ENCODE results near the gene ZWILCH. TPM values are rescaled to one million over a fixed set of nuclear protein-coding genes. Genes with fewer than 3 reads are reported as not detected.

Gene ZWILCH
- total and polyA plus RNA-seq, 9 of the 15 experiments (the other 6 are each of a cell fraction or from before 2014, with no cell fraction given) = 32.8 to 94.2 (median 52.1) TPM

DNA sequence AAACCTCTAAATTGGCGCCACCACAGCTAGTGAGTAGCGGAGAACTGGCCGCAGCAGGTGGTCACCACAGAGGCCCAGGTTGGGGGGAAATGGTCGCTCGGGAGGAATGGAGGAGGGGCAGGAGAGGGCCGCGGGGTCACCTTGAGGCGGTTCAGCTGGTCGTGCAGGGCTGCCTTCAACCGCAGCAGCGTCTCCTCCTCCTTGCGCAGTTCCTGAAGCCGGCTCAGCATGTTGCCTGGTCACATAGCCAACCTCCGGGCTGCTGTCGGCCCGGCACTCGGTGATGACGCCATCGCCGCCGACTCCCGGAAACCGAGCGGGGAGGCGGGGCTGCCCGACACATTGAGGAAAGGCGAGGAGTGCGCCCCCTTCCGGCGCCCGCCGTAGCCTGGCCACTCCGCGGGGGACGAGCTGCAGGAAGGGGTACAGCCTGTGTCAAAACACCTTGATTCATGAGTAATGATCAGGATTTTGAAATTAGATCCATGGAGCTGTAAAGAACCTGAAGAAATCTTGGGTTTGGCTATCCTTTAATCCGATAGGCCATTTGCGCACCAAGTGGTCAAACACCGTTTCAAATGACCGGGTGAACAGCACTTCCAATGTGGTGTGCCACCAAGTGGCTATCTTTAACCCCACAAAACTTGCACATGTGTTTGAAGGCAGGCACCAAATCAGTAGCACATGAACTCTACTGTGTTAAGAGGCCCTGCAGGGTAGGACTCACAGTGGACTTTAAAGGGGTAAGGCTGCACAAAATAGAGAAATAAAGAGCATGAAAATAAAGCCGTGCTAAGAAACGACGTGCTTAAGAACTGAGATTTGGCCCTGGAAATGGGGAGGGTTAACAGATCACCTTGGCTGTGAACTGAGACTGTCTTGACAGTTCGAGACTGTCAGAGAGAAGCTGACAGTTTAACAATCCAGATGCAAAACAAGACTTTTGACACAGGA, 7.3 kb upstream of the ZWILCH start, which contains the start of gene SNAPC5 (continued):
- TF ChIP-seq, protein P1, sequence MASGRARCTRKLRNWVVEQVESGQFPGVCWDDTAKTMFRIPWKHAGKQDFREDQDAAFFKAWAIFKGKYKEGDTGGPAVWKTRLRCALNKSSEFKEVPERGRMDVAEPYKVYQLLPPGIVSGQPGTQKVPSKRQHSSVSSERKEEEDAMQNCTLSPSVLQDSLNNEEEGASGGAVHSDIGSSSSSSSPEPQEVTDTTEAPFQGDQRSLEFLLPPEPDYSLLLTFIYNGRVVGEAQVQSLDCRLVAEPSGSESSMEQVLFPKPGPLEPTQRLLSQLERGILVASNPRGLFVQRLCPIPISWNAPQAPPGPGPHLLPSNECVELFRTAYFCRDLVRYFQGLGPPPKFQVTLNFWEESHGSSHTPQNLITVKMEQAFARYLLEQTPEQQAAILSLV (tag; IDR thresholded peaks at IDR 0.05) = 0 out of 2 replicates have a peak, but pooled peaks have one; percentile 5
- 0 out of 2 replicates have a peak, but pooled peaks have one; percentile 52 for TF ChIP-seq HNRNPL (IDR thresholded peaks at IDR 0.05; ENCODE audit: low read depth, low read length)
- peak in 1 of 2 experiments; percentile 84; a peak in 2 of 4 replicates for TF ChIP-seq TBL1XR1 (IDR thresholded peaks at IDR 0.05; ENCODE audit: low read length in 2 of 2)
- TF ChIP-seq POLR2AphosphoS5 (IDR thresholded peaks at IDR 0.05; ENCODE audit: control insufficient read depth, insufficient read depth, low read depth, low read length) = peak; percentile 82
- peak; percentile 92 for TF ChIP-seq EP400 (IDR thresholded peaks at IDR 0.05)
- TF ChIP-seq, protein P2, sequence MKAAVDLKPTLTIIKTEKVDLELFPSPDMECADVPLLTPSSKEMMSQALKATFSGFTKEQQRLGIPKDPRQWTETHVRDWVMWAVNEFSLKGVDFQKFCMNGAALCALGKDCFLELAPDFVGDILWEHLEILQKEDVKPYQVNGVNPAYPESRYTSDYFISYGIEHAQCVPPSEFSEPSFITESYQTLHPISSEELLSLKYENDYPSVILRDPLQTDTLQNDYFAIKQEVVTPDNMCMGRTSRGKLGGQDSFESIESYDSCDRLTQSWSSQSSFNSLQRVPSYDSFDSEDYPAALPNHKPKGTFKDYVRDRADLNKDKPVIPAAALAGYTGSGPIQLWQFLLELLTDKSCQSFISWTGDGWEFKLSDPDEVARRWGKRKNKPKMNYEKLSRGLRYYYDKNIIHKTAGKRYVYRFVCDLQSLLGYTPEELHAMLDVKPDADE (conservative IDR thresholded peaks at IDR 0.05; ENCODE audit: control insufficient read depth, low read depth, low read length) = peak; percentile 84
- peak; percentile 61; the same call in 1 of the 2 replicates for TF ChIP-seq KLF16 (IDR thresholded peaks at IDR 0.05)
- no peak for TF ChIP-seq CCAR2 (IDR thresholded peaks at IDR 0.05; ENCODE audit: low read depth, low read length)
- TF ChIP-seq, protein P3, sequence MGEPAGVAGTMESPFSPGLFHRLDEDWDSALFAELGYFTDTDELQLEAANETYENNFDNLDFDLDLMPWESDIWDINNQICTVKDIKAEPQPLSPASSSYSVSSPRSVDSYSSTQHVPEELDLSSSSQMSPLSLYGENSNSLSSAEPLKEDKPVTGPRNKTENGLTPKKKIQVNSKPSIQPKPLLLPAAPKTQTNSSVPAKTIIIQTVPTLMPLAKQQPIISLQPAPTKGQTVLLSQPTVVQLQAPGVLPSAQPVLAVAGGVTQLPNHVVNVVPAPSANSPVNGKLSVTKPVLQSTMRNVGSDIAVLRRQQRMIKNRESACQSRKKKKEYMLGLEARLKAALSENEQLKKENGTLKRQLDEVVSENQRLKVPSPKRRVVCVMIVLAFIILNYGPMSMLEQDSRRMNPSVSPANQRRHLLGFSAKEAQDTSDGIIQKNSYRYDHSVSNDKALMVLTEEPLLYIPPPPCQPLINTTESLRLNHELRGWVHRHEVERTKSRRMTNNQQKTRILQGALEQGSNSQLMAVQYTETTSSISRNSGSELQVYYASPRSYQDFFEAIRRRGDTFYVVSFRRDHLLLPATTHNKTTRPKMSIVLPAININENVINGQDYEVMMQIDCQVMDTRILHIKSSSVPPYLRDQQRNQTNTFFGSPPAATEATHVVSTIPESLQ (CRISPR knock-in tag; IDR thresholded peaks at IDR 0.05) = no peak
- peak; percentile 79 for TF ChIP-seq KDM5B (IDR thresholded peaks at IDR 0.05; ENCODE audit: insufficient replicate concordance, low read depth, low read length)
- peak; percentile 97 for TF ChIP-seq POLR2G (IDR thresholded peaks at IDR 0.05; ENCODE audit: low read depth, low read length)
- peak; percentile 88 for TF ChIP-seq LCOR (CRISPR knock-in tag; IDR thresholded peaks at IDR 0.05)
- TF ChIP-seq NCOA1 (IDR thresholded peaks at IDR 0.05; ENCODE audit: low read depth) = peak; percentile 12; the same call in 1 of the 2 replicates
- TF ChIP-seq ILF3 (IDR thresholded peaks at IDR 0.05; ENCODE audit: borderline replicate concordance) = peak; percentile 93; the same call in 1 of the 2 replicates
- TF ChIP-seq CXXC5 (CRISPR knock-in tag; IDR thresholded peaks at IDR 0.05) = peak; percentile 67
- TF ChIP-seq NRF1 (conservative IDR thresholded peaks at IDR 0.05 in 1 of 2, IDR thresholded peaks at IDR 0.05 in 1 of 2) = peak; percentile 75 to 79
- no peak for TF ChIP-seq BMI1 (IDR thresholded peaks at IDR 0.05; ENCODE audit: low read length)
- TF ChIP-seq PHTF2 (CRISPR knock-in tag; IDR thresholded peaks at IDR 0.05) = no peak
- TF ChIP-seq, protein P4, sequence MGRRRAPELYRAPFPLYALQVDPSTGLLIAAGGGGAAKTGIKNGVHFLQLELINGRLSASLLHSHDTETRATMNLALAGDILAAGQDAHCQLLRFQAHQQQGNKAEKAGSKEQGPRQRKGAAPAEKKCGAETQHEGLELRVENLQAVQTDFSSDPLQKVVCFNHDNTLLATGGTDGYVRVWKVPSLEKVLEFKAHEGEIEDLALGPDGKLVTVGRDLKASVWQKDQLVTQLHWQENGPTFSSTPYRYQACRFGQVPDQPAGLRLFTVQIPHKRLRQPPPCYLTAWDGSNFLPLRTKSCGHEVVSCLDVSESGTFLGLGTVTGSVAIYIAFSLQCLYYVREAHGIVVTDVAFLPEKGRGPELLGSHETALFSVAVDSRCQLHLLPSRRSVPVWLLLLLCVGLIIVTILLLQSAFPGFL (CRISPR knock-in tag; IDR thresholded peaks at IDR 0.05) = 0 out of 2 replicates have a peak, but pooled peaks have one; percentile 76
- peak; percentile 70 for TF ChIP-seq SOX6 (IDR thresholded peaks at IDR 0.05)
- peak; percentile 82; the same call in 1 of the 2 replicates for TF ChIP-seq ETV5 (CRISPR knock-in tag; IDR thresholded peaks at IDR 0.05; ENCODE audit: low read depth)
